A673 (cell line): ENCODE measurements around the gene PRRG4. TPM values are rescaled to one million over a fixed set of nuclear protein-coding genes. Genes with fewer than 3 reads are reported as not detected.

ENCODE experiments used
- BruUV-seq: library from RNA; stranded (reverse); fragments of 400-500 nt; replicated peaks from 2 replicates; lab custom pipeline; 2021; lab: Mats Ljungman, UMichigan
- CTCF ChIA-PET: fragments of 300-600 bp; sonication (Branson Sonifier 250); formaldehyde crosslinking; loops from one replicate; lab custom pipeline; 2022; ENCODE audit warnings: antibody characterized with exemption; lab: Charles Lee
- POLR2A ChIA-PET: fragments of 300-600 bp; sonication (Branson Sonifier 250); formaldehyde crosslinking; loops from one replicate; lab custom pipeline; 2022; ENCODE audit warnings: antibody characterized with exemption; ENCODE audit not compliant: low non-redundant PET; lab: Charles Lee
- DNase-seq: peaks from one replicate; pipeline ENCODE4 v3.0.0-alpha.2; 2015; ENCODE audit warnings: low spot score
- H3K27ac ChIP-seq: fragments of 200-600 bp; sonication (generic); 2 replicates; pipeline ENCODE4 v1.5.1; 2016; ENCODE audit warnings: mixed run types, low read depth, mild to moderate bottlenecking, mixed read lengths, antibody characterized with exemption, low read length; ENCODE audit not compliant: poor library complexity, severe bottlenecking
- H3K27me3 ChIP-seq: fragments of 200-600 bp; sonication (generic); replicated peaks from 2 replicates; pipeline ENCODE4 v1.6.1; 2017; ENCODE audit warnings: mixed run types, low read depth, mild to moderate bottlenecking, mixed read lengths, antibody characterized with exemption, low read length; ENCODE audit not compliant: insufficient read depth, poor library complexity
- H3K36me3 ChIP-seq: fragments of 200-600 bp; sonication (generic); 2 replicates; pipeline ENCODE4 v1.6.1; 2016; ENCODE audit warnings: mixed run types, mild to moderate bottlenecking, mixed read lengths, antibody characterized with exemption, low read length; ENCODE audit not compliant: insufficient read depth, poor library complexity, severe bottlenecking
- H3K4me1 ChIP-seq: fragments of 200-600 bp; sonication (generic); 2 replicates; pipeline ENCODE4 v1.6.1; 2017; ENCODE audit warnings: mixed run types, mild to moderate bottlenecking, mixed read lengths, antibody characterized with exemption, low read length; ENCODE audit not compliant: insufficient read depth, poor library complexity, severe bottlenecking
- H3K4me3 ChIP-seq: fragments of 200-600 bp; sonication (generic); 2 replicates; pipeline ENCODE4 v1.5.1; 2016; ENCODE audit warnings: low read depth, mixed run types, mild to moderate bottlenecking, mixed read lengths, low read length; ENCODE audit not compliant: poor library complexity, severe bottlenecking
- H3K9me3 ChIP-seq: fragments of 200-600 bp; sonication (generic); 2 replicates; pipeline ENCODE4 v1.6.1; 2016; ENCODE audit warnings: mixed run types, low read depth, mild to moderate bottlenecking, mixed read lengths, antibody characterized with exemption, low read length; ENCODE audit not compliant: poor library complexity, severe bottlenecking
- CTCF ChIP-seq: fragments of 300-800, 200-600 bp; sonication (generic); conservative IDR thresholded peaks from 2 replicates; pipeline ENCODE4 v1.5.1; 2017; ENCODE audit warnings: low read depth, mild to moderate bottlenecking, antibody characterized with exemption, low read length, moderate library complexity, mixed read lengths
- EZH2 ChIP-seq: fragments of 200-600 bp; sonication (generic); IDR thresholded peaks from 2 replicates; pipeline ENCODE4 v1.6.1; 2017; ENCODE audit warnings: borderline replicate concordance, low read depth, mild to moderate bottlenecking, mixed read lengths, antibody characterized with exemption, low read length; ENCODE audit not compliant: poor library complexity, severe bottlenecking
- intact Hi-C: fragments of 100-400 bp; cut with micrococcal nuclease; formaldehyde crosslinking; loops from one replicate; pipeline ENCODE4 v1.10.0; 2022; ENCODE audit not compliant: unreplicated experiment
- total RNA-seq: library from RNA; stranded (reverse); gene quantifications from 2 replicates; pipeline ENCODE4 v1.2.3, GENCODE V29; 2021

The PRRG4 gene
- total RNA-seq, 1 experiment from 2014 or later: 3.8 TPM

GRCh38 chr11:32817852-32818183, 11.9 kb upstream of the PRRG4 start:
- intact Hi-C loops: no loop called here
- no peak for DNase-seq
- CTCF ChIA-PET: no interaction called here
- Histone ChIP-seq H3K27me3 (no peaks in the 10 kb centered on the region), H3K9me3 (no peaks in the 10 kb centered on the region), H3K27ac (no peak overlapping the region), H3K36me3 (no peaks in the 10 kb centered on the region), H3K4me3 (no peak overlapping the region), H3K4me1 (peaks cover 8% of the 10 kb centered on the region)
- POLR2A ChIA-PET: no interaction called here
- TF ChIP-seq CTCF (no peak), EZH2 (no peak)
- no TSS peak for BruUV-seq

GRCh38 chr11:32819187-32819586, 10.5 kb upstream of the PRRG4 start:
- DNase-seq: no peak
- ChIA-PET POLR2A (interaction anchor here (0.7 kb wide), 1 partner anchor 249 kb away, joined by 5 read pairs; no protein-coding TSS in a partner anchor), CTCF (no interaction called here)
- Histone ChIP-seq H3K36me3 (no peaks in the 10 kb centered on the region), H3K27me3 (no peaks in the 10 kb centered on the region), H3K4me1 (peaks cover 8% of the 10 kb centered on the region), H3K27ac (no peak overlapping the region), H3K9me3 (no peaks in the 10 kb centered on the region), H3K4me3 (no peak overlapping the region)
- intact Hi-C loops: no loop called here
- no TSS peak for BruUV-seq
- TF ChIP-seq CTCF (no peak), EZH2 (no peak)

DNA sequence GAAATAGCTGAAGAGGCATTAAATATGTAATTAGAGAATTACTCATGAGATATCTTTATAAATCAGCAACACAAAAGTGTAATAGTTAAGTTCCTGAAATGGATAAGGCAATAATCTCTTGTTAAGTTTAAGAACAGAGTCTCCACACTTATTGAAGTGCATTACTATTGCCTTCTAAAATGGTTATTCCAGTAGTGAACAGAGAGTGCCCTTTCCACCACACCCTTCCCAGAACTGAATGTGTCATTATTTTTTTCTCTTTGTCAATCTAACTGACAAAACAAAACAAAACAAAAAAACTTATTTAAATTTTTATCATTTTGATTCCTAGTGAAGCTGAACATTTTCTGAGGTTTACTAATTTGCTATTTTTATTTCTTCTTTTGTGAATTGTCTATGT, 9.2 kb upstream of the PRRG4 start:
- intact Hi-C loops: no loop called here
- H3K4me1 ChIP-seq: peaks cover 8% of the 10 kb centered on the region
- CTCF ChIA-PET: no interaction called here

More for the DNA sequence above, 9.2 kb upstream of the PRRG4 start:
- H3K4me3 ChIP-seq: no peak overlapping the region
- H3K27ac ChIP-seq: no peak overlapping the region
- no peaks in the 10 kb centered on the region for H3K9me3 ChIP-seq
- no peaks in the 10 kb centered on the region for H3K36me3 ChIP-seq
- DNase-seq: no peak
- no TSS peak for BruUV-seq
- TF ChIP-seq CTCF: no peak
- TF ChIP-seq EZH2: no peak
- POLR2A ChIA-PET: no interaction called here
- H3K27me3 ChIP-seq: no peaks in the 10 kb centered on the region
